Colonic mucosa (tissue), 4 donors: ENCODE measurements around the gene GP1BA. TPM values are rescaled to one million over a fixed set of nuclear protein-coding genes. Genes with fewer than 3 reads are reported as not detected.

Source experiments
- DNase-seq: peaks from one replicate; pipeline ENCODE4 v3.0.0-alpha.2; 2020
- H3K27ac ChIP-seq: fragments of 200-600 bp; one replicate; pipeline ENCODE4 v1.8.0; 2021
- H3K27me3 ChIP-seq: fragments of 200-600 bp; one replicate; pipeline ENCODE4 v1.8.0; 2021
- H3K36me3 ChIP-seq: fragments of 200-600 bp; one replicate; pipeline ENCODE4 v1.8.0; 2021
- H3K4me1 ChIP-seq: fragments of 200-600 bp; one replicate; pipeline ENCODE4 v1.8.0; 2021; ENCODE audit warnings: mild to moderate bottlenecking
- H3K4me3 ChIP-seq: fragments of 200-600 bp; one replicate; pipeline ENCODE4 v1.8.0; 2021
- H3K9ac ChIP-seq, 2 donors: one replicate each; pipeline ENCODE4 v1.7.0; 2013; ENCODE audit warnings: control low read depth in 2 of 2, low read depth in 2 of 2, low read length in 2 of 2
- H3K9me3 ChIP-seq: fragments of 200-600 bp; one replicate; pipeline ENCODE4 v1.8.0; 2021
- intact Hi-C: fragments of 100-400 bp; cut with DNase I; formaldehyde crosslinking; loops from one replicate; pipeline ENCODE4 v1.14.1; 2022
- total RNA-seq, 2 donors: library from RNA; stranded (reverse); fragmentation: NEBNext Ultra II Directional in 1 of 2; extraction: Animal tissue kit (Norgen Biotek cat#: 25700) in 1 of 2; gene quantifications; one replicate each; pipeline ENCODE4 v1.2.1, GENCODE V29; 2021
- TF ChIP-seq, protein P1 (sequence below): fragments of 200-600 bp; IDR thresholded peaks from one replicate; pipeline ENCODE4 v1.8.0; 2022; ENCODE audit warnings: antibody characterized with exemption, mild to moderate bottlenecking
- donor health status: healthy.
- donor health status: DM: no; HTN: no; CAD: no.
- donor health status: DM: no; HTN: no; CAD: no.

The GP1BA gene
- total RNA-seq, 2 donors from 2014 or later: not detected

DNA sequence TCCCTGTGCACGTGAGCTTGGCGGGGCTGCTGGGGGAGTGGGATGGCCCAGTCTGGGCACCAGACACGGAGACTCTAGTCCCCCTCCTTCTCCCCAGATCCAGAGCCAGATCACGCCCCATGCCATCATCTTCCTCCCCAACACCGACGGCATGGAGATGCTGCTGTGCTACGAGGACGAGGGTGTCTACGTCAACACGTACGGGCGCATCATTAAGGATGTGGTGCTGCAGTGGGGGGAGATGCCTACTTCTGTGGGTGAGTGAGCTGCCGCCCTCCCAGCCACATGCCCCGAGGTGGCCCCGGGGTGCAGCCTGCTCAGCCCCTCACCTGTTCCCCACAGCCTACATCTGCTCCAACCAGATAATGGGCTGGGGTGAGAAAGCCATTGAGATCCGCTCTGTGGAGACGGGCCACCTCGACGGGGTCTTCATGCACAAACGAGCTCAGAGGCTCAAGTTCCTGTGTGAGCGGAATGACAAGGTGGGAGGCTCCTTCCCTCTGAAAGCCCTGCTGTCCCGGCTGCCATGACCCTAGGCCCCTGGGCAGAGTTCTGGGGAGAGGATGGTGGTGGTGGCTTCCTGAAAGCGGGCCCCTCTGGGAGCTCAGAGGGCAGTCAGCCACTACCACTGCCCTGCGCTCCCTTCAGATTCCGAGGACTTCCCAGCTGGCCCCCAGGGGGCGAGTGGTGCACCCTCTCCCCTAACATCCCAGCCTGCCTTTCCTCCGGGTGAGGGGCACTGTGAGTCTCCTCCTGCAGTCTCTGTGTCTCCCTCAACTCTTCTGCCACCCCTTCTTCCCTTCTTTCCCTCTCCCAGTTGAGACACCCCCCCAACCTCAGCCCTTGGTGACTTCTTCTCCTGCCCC lies 35.5 kb upstream of the GP1BA start:
- Histone ChIP-seq H3K36me3 (peaks cover 25% of the 10 kb centered on the region), H3K4me3 (no peak overlapping the region), H3K9me3 (no peaks in the 10 kb centered on the region), H3K27ac (no peak overlapping the region), H3K4me1 (peaks cover 14% of the 10 kb centered on the region), H3K27me3 (peaks cover 3% of the 10 kb centered on the region), H3K9ac (no peak overlapping the region)
- no peak for DNase-seq
- intact Hi-C loops: no loop called here
- TF ChIP-seq, protein P1, sequence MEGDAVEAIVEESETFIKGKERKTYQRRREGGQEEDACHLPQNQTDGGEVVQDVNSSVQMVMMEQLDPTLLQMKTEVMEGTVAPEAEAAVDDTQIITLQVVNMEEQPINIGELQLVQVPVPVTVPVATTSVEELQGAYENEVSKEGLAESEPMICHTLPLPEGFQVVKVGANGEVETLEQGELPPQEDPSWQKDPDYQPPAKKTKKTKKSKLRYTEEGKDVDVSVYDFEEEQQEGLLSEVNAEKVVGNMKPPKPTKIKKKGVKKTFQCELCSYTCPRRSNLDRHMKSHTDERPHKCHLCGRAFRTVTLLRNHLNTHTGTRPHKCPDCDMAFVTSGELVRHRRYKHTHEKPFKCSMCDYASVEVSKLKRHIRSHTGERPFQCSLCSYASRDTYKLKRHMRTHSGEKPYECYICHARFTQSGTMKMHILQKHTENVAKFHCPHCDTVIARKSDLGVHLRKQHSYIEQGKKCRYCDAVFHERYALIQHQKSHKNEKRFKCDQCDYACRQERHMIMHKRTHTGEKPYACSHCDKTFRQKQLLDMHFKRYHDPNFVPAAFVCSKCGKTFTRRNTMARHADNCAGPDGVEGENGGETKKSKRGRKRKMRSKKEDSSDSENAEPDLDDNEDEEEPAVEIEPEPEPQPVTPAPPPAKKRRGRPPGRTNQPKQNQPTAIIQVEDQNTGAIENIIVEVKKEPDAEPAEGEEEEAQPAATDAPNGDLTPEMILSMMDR: no peak

DNA sequence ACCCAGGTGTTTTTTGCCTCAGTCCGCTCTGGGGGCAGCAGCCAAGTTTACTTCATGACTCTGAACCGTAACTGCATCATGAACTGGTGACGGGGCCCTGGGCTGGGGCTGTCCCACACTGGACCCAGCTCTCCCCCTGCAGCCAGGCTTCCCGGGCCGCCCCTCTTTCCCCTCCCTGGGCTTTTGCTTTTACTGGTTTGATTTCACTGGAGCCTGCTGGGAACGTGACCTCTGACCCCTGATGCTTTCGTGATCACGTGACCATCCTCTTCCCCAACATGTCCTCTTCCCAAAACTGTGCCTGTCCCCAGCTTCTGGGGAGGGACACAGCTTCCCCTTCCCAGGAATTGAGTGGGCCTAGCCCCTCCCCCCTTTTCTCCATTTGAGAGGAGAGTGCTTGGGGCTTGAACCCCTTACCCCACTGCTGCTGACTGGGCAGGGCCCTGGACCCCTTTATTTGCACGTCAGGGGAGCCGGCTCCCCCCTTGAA lies 34.8 kb upstream of the GP1BA start:
- H3K9me3 ChIP-seq: no peaks in the 10 kb centered on the region
- no peak overlapping the region for H3K9ac ChIP-seq
- DNase-seq: no peak
- H3K36me3 ChIP-seq: peaks cover 24% of the 10 kb centered on the region
- TF ChIP-seq, protein P1: no peak
- H3K27me3 ChIP-seq: peaks cover 3% of the 10 kb centered on the region
- H3K4me3 ChIP-seq: no peak overlapping the region
- no peak overlapping the region for H3K27ac ChIP-seq
- peaks cover 14% of the 10 kb centered on the region for H3K4me1 ChIP-seq
- intact Hi-C loops: no loop called here

DNA sequence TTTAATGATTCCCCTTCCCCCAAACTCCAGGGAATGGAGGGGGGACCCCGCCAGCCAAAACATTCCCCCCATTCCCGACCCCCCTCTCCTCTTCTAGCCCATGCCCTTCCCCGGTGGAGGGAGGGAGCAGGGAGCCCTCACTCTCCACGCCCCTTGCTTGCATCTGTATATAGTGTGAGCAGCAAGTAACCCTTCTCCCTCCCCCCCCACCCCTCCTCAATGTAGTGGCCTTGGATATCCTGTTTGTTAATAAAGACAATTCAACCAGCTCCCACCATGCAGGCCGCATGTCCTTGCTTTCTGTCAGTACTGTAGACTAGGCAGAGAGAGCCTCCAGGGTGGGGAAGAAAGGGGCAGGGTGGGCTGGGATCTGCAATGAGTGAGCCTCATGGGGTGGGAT lies 34.3 kb upstream of the GP1BA start:
- Histone ChIP-seq H3K27ac (no peak overlapping the region), H3K4me1 (peaks cover 14% of the 10 kb centered on the region), H3K9me3 (no peaks in the 10 kb centered on the region), H3K36me3 (peaks cover 20% of the 10 kb centered on the region), H3K4me3 (no peak overlapping the region), H3K9ac (no peak overlapping the region), H3K27me3 (peaks cover 3% of the 10 kb centered on the region)
- no peak for DNase-seq
- intact Hi-C loops: no loop called here
- TF ChIP-seq, protein P1: no peak

DNA sequence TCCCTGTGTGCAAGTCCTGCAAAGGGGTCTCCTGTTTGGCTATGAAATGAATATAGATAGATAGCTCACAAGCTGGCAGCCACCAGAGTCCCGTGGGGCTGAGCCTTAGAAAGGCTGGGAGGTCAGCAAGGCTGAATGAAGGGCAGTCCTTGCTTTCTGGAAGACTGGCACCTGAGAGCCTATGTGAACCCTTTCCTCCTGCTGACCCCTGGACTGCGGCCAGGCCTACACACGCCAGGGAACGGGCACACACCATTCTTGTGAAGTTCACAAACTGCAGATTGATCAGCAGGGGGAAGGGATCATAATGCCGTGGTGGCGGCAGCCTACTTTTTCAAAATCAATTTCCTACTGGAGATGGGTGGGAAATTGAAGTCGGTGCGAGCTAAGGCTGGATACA lies 33.7 kb upstream of the GP1BA start:
- Histone ChIP-seq H3K27me3 (peaks cover 3% of the 10 kb centered on the region), H3K9me3 (no peaks in the 10 kb centered on the region), H3K4me1 (peaks cover 14% of the 10 kb centered on the region), H3K36me3 (peaks cover 15% of the 10 kb centered on the region), H3K27ac (no peak overlapping the region), H3K4me3 (no peak overlapping the region), H3K9ac (no peak overlapping the region)
- TF ChIP-seq, protein P1: no peak
- no peak for DNase-seq
- intact Hi-C loops: no loop called here

DNA sequence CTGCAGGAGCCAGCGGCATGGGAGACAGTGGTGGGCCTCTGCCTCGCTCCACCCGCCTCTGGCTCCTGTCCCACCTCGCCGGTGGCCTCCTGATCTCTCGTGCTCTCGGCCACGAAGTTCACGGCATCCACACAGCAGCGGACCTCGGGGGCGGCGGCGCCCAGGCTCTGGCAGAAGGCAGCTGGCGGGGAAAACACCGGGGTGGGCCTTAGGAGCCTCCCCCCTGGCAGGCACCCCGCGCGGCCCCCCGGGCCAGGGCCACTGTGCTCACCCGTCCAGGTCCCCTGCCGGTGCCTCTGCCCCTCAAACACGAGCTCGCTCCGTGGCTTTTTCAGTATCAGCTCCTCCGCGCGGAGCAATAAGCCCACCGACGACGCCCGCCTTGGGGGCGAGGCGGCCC lies 33.1 kb upstream of the GP1BA start:
- Histone ChIP-seq H3K9ac (peak overlapping the region; percentile 75 to 82), H3K4me1 (peaks cover 14% of the 10 kb centered on the region), H3K9me3 (no peaks in the 10 kb centered on the region), H3K36me3 (peaks cover 9% of the 10 kb centered on the region), H3K4me3 (peak overlapping the region; percentile 58), H3K27ac (no peak overlapping the region), H3K27me3 (peaks cover 3% of the 10 kb centered on the region)
- DNase-seq: no peak
- intact Hi-C loops: no loop called here
- TF ChIP-seq, protein P1: no peak
